Naive thymus-derived CD8-positive, alpha-beta T cell (primary cell): ENCODE data around the gene SLC22A1. TPM values are rescaled to one million over a fixed set of nuclear protein-coding genes. Genes with fewer than 3 reads are reported as not detected.

ENCODE experiments used
- ATAC-seq, 2 donors: fragments of 150-1000 bp; cut with Tn5 transposase in 1 of 2; sonication (Bioruptor Pico), chemical (Tn5 transposase) in 1 of 2; 1 replicate in 1 of 2; 2 replicates in 1 of 2; pipeline ENCODE4 v1.10.0; 2021; ENCODE audit warnings: mild to moderate bottlenecking in 2 of 2, moderate library complexity in 2 of 2
- POLR2A ChIA-PET: fragments of 350-600 bp; sonication (Branson Sonifier 250); formaldehyde crosslinking; loops from one replicate; lab custom pipeline; 2021; ENCODE audit warnings: antibody characterized with exemption; lab: Charles Lee
- DNase-seq, 10 donors: peaks; one replicate each; pipeline versions ENCODE4 v3.0.0 to v3.0.0-alpha.2; 2020 to 2022
- H3K27ac Mint-ChIP-seq, 10 donors: one replicate each; pipeline ENCODE4 v1.8.0; 2020 to 2022; ENCODE audit warnings: mild to moderate bottlenecking in 10 of 10, mixed read lengths in 10 of 10, moderate library complexity in 4 of 10, inconsistent platforms in 1 of 10
- H3K27me3 Mint-ChIP-seq, 5 donors: one replicate each; pipeline ENCODE4 v1.8.0; 2021 to 2022; ENCODE audit warnings: mixed read lengths in 5 of 5
- H3K36me3 Mint-ChIP-seq, 3 donors: one replicate each; pipeline ENCODE4 v1.8.0; 2020 to 2022; ENCODE audit warnings: mixed read lengths in 3 of 3, mild to moderate bottlenecking in 2 of 3, inconsistent platforms in 1 of 3
- H3K4me1 Mint-ChIP-seq, 4 donors: one replicate each; pipeline ENCODE4 v1.8.0; 2021 to 2022; ENCODE audit warnings: mixed read lengths in 4 of 4
- H3K4me3 Mint-ChIP-seq, 10 donors: one replicate each; pipeline ENCODE4 v1.8.0; 2020 to 2022; ENCODE audit warnings: mild to moderate bottlenecking in 10 of 10, mixed read lengths in 10 of 10, moderate library complexity in 6 of 10, inconsistent platforms in 1 of 10
- H3K9me3 Mint-ChIP-seq, 9 donors: one replicate each; pipeline ENCODE4 v1.8.0; 2020 to 2022; ENCODE audit warnings: mixed read lengths in 9 of 9, mild to moderate bottlenecking in 3 of 9, inconsistent platforms in 1 of 9, moderate library complexity in 1 of 9
- polyA plus RNA-seq, 3 donors: library from polyadenylated mRNA; unstranded; fragments of 300-500 nt; fragmentation: Illumina TruSeq; gene quantifications; one replicate each; pipeline ENCODE4 v1.2.3, GENCODE V29; 2021
- total RNA-seq, 8 experiments: library from RNA in 2 of 8; stranded (reverse) in 2 of 8; gene quantifications; one replicate each; pipeline ENCODE4 v1.2.3 and lab custom pipeline; 2021 to 2026

Gene SLC22A1
- total and polyA plus RNA-seq, 5 experiments from 2014 or later, result 0.18 to 2.3 (median 1.5) TPM; not detected in 2

DNA sequence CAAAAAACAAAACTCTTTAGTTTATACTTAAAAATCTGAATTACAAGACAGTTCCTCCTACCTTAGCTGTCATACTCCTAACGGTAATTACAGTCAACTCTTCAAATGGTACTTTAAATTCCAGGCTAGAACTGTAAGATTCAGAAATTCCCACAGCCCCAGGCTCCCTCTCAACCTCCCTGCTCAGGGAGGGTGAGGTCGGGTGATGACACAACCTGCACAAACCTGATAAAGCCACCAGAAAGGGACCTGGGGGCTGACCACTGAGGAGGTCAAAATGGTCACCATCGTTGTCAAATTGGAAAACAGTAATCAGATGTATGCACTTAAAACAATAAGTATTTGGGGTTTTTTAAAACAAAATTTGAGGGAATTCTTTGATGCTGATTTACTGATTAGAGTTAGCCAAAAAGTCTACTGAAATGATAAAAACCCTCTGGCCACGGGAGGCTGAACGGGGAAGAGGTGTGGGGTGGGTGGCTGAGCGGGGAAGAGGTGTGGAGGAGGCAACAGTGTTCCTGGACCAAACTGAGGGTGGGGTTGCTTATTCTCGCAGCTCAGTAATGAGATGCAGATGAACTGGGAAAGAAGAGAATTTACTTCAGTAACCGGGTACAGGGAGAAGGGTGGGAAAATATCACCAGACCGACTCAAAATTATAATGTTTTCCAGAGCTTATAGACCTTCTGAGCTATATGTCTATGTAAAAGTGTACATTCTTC lies 52.4 kb downstream of the SLC22A1 start:
- no peaks in the 10 kb centered on the region for H3K4me1 Mint-ChIP-seq
- peaks cover 0 to 5% (median 0%) of the 10 kb centered on the region in 9 donors for H3K9me3 Mint-ChIP-seq
- H3K36me3 Mint-ChIP-seq, result no peaks in the 10 kb centered on the region
- ATAC-seq (no peak), DNase-seq (no peak)
- POLR2A ChIA-PET, result no interaction called here
- H3K27ac Mint-ChIP-seq, result no peak overlapping the region
- no peak overlapping the region for H3K4me3 Mint-ChIP-seq
- H3K27me3 Mint-ChIP-seq, result peaks cover 6 to 31% (median 18%) of the 10 kb centered on the region in 5 donors

DNA sequence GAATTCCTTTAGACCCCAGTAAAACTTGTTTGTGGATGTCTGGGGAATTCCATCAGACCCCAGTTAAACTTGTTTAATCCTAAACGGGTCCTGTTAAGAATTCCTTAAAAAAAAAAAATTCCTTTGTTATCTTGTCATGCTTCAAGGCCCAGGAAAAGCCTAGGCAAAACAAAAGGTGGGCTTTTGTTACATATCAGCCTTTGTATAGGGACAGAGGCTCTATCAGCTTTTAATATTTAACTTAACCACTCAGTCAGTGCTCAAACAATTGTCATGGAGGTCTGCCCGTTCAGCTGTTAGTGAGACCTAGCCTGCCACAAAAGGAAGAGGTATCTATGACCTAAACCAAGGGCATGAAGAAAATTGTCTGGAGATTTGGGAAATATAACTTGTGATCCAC lies 53.1 kb downstream of the SLC22A1 start:
- no peak for DNase-seq
- Mint-ChIP-seq H3K27ac (no peak overlapping the region), H3K4me1 (no peaks in the 10 kb centered on the region), H3K4me3 (no peak overlapping the region), H3K27me3 (peaks cover 6 to 31% (median 18%) of the 10 kb centered on the region in 5 donors), H3K36me3 (no peaks in the 10 kb centered on the region), H3K9me3 (peaks cover 0 to 5% (median 0%) of the 10 kb centered on the region in 9 donors)
- no peak for ATAC-seq
- POLR2A ChIA-PET, result no interaction called here

DNA sequence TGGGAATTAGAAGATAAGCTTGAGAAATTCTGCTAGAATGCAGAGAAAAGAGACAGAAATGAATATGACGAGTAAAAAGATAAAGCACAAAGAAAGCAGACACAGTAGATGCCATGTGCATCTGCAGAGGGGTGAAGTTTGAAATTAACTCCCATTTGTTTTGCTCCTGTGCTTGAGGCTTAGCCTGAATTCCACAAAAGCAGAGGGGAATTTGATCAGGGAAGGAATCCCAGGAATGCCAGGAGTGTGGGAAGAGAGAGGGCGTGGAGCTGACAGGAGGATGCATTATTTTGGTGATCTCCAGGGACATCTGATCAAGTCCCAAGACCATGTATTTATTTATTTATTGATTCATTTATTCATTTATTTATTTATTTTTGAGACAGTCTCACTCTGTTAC lies 55.6 kb downstream of the SLC22A1 start:
- Mint-ChIP-seq H3K4me3 (no peak overlapping the region), H3K27ac (no peak overlapping the region), H3K36me3 (no peaks in the 10 kb centered on the region), H3K4me1 (no peaks in the 10 kb centered on the region), H3K9me3 (peaks cover 0 to 2% (median 0%) of the 10 kb centered on the region in 9 donors), H3K27me3 (peaks cover 4 to 28% (median 13%) of the 10 kb centered on the region in 5 donors)
- ATAC-seq, result no peak
- DNase-seq, result no peak
- POLR2A ChIA-PET, result no interaction called here

DNA sequence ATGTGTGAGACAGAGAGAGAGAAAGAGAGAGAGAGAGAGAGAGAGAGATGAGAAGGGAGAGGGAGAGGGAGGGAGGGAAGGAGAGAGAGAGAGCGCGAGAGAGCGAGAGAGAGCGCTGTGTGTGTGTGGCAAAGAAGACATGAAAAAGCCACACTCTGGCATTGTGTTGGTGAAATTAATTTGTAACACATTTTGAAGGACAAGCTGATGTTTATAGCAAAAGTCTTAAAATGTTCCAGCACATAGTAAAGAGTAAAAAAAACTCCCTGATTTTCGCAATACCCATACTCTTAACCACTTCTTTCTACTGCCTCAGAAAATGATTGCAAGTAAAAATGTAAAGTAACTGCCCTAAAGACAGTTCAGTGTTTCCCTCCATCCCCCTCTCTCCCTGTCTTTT lies 56.7 kb downstream of the SLC22A1 start:
- Mint-ChIP-seq H3K36me3 (no peaks in the 10 kb centered on the region), H3K4me3 (no peak overlapping the region), H3K4me1 (no peaks in the 10 kb centered on the region), H3K27ac (no peak overlapping the region), H3K9me3 (peaks cover 0 to 2% (median 0%) of the 10 kb centered on the region in 9 donors), H3K27me3 (peaks cover 3 to 24% (median 15%) of the 10 kb centered on the region in 5 donors)
- ATAC-seq (no peak), DNase-seq (no peak)
- POLR2A ChIA-PET, result no interaction called here

DNA sequence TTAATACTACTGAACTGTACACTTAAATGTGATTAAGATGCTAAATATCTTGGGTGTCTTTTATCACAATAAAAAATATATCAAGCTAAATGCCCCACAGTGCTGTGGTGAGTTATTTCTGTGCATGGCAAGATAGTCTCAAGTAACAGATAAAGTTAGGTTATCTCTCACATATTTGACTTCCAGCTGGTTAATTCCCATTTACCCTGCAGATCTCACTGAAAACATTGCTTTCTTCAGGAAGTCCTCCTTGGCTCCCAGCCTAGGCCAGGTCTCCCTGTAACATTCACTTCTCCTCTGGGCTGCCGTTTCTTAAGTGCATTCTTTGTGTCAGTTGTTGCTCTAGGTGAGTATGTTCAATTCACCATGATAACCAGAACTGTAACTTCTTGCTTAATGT lies 59.1 kb downstream of the SLC22A1 start:
- H3K27ac Mint-ChIP-seq, result no peak overlapping the region
- H3K27me3 Mint-ChIP-seq, result peaks cover 12 to 33% (median 18%) of the 10 kb centered on the region in 5 donors
- H3K9me3 Mint-ChIP-seq, result peaks cover 0 to 11% (median under 1%) of the 10 kb centered on the region in 9 donors
- peaks cover 0 to under 1% (median 0%) of the 10 kb centered on the region in 3 donors for H3K36me3 Mint-ChIP-seq
- DNase-seq, result no peak
- H3K4me3 Mint-ChIP-seq, result no peak overlapping the region
- POLR2A ChIA-PET, result no interaction called here
- no peak for ATAC-seq
- no peaks in the 10 kb centered on the region for H3K4me1 Mint-ChIP-seq

DNA sequence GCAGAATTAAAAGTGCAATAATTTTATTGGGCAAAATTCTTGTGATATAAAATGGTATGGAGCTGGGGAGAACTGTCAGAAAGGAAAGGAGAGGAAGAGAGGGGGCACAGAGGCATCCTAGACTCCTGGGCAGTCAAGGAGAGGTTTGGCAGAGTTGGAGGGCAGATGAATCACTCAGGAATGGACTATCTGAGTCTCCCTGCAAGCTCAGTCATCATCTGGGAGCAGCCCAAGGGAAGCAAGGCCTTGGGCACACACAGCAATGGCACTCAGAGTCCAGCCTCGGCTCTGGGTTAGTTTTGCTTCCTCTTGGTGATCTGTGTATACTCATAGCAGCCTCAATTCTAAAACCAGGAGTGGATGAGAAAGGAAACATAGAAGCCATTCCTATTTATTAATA lies 67.2 kb downstream of the SLC22A1 start:
- DNase-seq (no peak), ATAC-seq (no peak)
- Mint-ChIP-seq H3K4me3 (no peak overlapping the region), H3K9me3 (peaks cover 11 to 50% (median 27%) of the 10 kb centered on the region in 9 donors), H3K36me3 (peaks cover 5 to 21% (median 6%) of the 10 kb centered on the region in 3 donors), H3K4me1 (no peaks in the 10 kb centered on the region), H3K27me3 (peaks cover 5 to 17% (median 10%) of the 10 kb centered on the region in 5 donors), H3K27ac (no peak overlapping the region)
- POLR2A ChIA-PET, result no interaction called here

DNA sequence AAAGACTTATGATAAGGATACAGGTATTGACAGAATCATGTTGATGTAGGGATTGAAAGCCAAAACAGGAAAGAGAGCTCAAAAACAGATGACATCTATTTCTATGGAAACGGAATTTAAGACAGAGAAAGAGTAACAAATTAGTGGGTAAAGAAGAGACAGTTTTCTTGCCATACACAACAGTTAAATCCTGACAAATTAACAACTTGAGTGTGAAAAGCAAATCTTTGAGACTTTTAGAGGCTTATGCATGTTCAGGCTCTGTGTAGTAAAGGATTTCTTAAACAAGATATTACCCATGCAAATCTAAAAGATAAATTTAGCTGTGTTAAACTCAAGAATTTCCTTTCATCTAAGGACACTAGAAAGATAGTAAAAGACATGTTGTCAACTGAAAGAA lies 68.5 kb downstream of the SLC22A1 start:
- Mint-ChIP-seq H3K27me3 (peaks cover 0 to 8% (median 5%) of the 10 kb centered on the region in 5 donors), H3K4me3 (no peak overlapping the region), H3K36me3 (peaks cover 5 to 32% (median 9%) of the 10 kb centered on the region in 3 donors), H3K4me1 (no peaks in the 10 kb centered on the region), H3K27ac (no peak overlapping the region), H3K9me3 (peaks cover 18 to 63% (median 33%) of the 10 kb centered on the region in 9 donors)
- POLR2A ChIA-PET, result no interaction called here
- ATAC-seq (no peak), DNase-seq (no peak)

DNA sequence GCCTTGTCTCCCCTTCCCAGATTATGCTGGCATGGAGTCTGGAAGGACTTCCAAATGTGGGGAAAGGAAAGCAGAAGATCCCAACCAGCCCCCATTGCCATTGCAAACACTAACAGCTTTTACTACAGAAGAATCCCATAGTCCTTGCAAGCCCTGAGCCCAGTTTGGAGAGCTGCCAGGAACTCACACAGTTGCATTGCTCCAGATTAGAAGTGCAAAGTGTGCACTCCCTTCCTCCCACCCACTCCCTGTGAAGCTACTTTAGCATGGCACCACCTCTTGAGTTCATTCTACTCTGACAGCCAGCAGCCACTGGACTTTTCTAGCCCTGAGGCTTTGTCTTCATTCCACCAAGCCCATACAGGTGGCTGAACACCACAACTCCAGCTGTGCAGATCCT lies 69.4 kb downstream of the SLC22A1 start:
- Mint-ChIP-seq H3K4me3 (no peak overlapping the region), H3K36me3 (peaks cover 3 to 37% (median 11%) of the 10 kb centered on the region in 3 donors), H3K4me1 (no peaks in the 10 kb centered on the region), H3K9me3 (peaks cover 18 to 68% (median 33%) of the 10 kb centered on the region in 9 donors), H3K27ac (no peak overlapping the region), H3K27me3 (peaks cover 0 to 8% (median 5%) of the 10 kb centered on the region in 5 donors)
- POLR2A ChIA-PET, result no interaction called here
- DNase-seq (no peak), ATAC-seq (no peak)

DNA sequence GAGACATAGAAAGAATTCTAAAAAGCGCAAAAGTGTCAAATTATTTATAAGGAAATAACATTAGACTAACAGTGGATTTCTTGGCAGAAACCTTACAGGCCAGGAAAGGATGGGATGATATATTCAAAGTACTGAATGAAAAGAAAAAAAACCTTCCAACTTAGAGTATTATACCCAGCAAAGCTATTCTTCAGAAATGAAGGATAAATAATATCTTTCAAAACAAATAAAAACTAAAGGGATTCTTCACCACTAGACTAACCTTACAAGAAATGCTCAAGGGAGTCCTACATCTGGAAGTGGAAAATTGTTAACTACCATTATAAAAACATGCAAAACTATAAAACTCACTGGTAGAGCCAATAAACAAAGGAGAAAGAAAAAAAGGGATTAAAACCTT lies 71.2 kb downstream of the SLC22A1 start:
- ATAC-seq (no peak), DNase-seq (no peak)
- peaks cover 20 to 76% (median 41%) of the 10 kb centered on the region in 9 donors for H3K9me3 Mint-ChIP-seq
- peaks cover 3 to 45% (median 13%) of the 10 kb centered on the region in 3 donors for H3K36me3 Mint-ChIP-seq
- H3K4me3 Mint-ChIP-seq, result no peak overlapping the region
- POLR2A ChIA-PET, result no interaction called here
- peaks cover 0 to 14% (median 5%) of the 10 kb centered on the region in 5 donors for H3K27me3 Mint-ChIP-seq
- H3K4me1 Mint-ChIP-seq, result no peaks in the 10 kb centered on the region
- H3K27ac Mint-ChIP-seq, result no peak overlapping the region

DNA sequence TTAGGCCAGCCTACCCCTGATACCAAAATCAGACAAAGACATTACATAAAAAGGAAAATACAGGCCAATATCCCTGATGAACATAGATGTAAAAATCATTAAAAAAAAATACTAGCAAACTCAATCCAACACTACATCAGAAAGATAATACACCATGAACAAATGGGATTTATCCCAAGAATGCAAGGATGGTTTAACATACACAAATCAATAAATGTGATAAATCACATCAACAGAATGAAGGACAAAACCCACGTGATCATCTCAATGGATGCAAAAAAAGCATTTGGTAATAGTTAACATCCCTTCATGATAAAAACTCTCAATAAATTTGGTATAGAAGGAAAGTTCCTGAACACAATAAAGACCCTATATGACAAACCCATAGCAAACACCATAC lies 73.2 kb downstream of the SLC22A1 start:
- H3K36me3 Mint-ChIP-seq, result peaks cover 3 to 45% (median 13%) of the 10 kb centered on the region in 3 donors
- H3K27ac Mint-ChIP-seq, result no peak overlapping the region
- H3K27me3 Mint-ChIP-seq, result peaks cover 0 to 14% (median 2%) of the 10 kb centered on the region in 5 donors
- no peak overlapping the region for H3K4me3 Mint-ChIP-seq
- POLR2A ChIA-PET, result no interaction called here
- H3K9me3 Mint-ChIP-seq, result peaks cover 20 to 74% (median 39%) of the 10 kb centered on the region in 9 donors
- DNase-seq (no peak), ATAC-seq (no peak)
- no peaks in the 10 kb centered on the region for H3K4me1 Mint-ChIP-seq

DNA sequence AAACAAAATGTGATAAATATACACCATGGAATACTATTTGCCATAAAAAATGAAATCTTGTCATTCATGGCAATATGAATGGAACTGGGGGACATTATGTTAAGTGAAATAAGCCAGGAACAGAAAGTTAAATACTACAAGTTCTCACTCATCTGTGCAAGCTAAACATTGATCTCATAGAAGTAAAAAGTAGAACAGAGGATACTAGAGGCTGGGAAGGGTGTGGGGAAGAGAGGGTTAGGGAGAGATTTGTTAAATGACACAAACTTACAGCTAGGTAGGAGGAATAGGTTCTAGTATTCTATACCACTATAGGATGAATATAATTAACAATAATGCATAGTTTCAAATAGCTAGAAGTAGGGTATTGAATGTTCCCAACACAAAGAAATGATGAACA lies 76.0 kb downstream of the SLC22A1 start:
- DNase-seq, result no peak
- ATAC-seq, result no peak

DNA sequence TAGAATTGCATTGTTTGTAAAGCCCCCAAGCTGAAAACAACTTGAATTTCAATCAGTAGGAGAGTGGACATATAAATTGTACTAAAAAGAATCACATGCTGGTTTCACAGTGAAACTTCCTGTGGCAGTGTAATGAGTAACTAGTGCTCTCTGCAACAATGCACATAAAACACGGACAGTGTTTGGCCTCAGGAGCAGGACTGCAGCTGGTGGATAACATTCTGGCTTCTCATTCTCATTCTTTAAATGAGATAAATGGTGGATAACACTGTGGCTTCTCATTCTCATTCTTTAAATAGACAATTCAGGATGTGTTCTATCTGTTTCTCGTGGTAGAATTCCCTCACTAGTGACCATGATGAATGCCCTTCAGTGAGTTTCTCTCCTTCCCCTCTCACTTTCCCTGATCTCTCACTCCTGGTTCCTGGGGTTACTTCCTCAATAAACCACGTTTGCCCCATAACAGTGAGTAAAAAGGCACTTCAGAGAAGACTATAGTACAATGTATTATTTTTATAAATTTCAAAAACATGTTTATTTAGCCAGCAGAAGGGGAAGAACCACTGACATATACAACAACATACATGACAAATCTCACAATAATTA lies 77.1 kb downstream of the SLC22A1 start:
- POLR2A ChIA-PET, result no interaction called here
- Mint-ChIP-seq H3K36me3 (peaks cover 0 to 24% (median 6%) of the 10 kb centered on the region in 3 donors), H3K4me3 (no peak overlapping the region), H3K4me1 (no peaks in the 10 kb centered on the region), H3K27ac (no peak overlapping the region), H3K9me3 (peaks cover 10 to 38% (median 19%) of the 10 kb centered on the region in 9 donors), H3K27me3 (peaks cover 13 to 27% (median 15%) of the 10 kb centered on the region in 5 donors)
- ATAC-seq (no peak), DNase-seq (no peak)

More for the DNA sequence above, 76.0 kb downstream of the SLC22A1 start:
- H3K4me3 Mint-ChIP-seq, result no peak overlapping the region
- POLR2A ChIA-PET, result no interaction called here
- H3K9me3 Mint-ChIP-seq, result peaks cover 15 to 48% (median 29%) of the 10 kb centered on the region in 9 donors
- H3K27ac Mint-ChIP-seq, result no peak overlapping the region
- peaks cover 13 to 27% (median 15%) of the 10 kb centered on the region in 5 donors for H3K27me3 Mint-ChIP-seq
- H3K4me1 Mint-ChIP-seq, result no peaks in the 10 kb centered on the region
- H3K36me3 Mint-ChIP-seq, result peaks cover 0 to 32% (median 9%) of the 10 kb centered on the region in 3 donors

DNA sequence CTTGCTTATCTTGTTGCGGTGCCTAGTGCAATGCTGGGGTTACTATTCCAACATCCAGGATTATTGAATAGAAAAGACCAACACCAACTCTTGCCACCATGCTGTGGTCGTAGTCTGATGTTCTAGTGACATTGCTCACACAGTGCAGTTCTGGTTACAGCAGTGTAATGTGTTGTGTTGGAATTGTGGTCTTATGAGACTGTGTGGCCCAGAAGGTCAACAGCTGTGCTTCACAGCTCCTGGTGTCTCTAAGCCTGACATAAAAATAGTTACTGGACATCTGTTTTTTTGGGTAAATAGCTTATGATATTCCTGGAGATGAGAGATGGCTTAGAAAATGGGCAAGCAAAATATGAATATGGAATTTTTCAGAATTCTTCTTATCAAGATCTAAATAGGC lies 79.4 kb downstream of the SLC22A1 start:
- peaks cover 5 to 17% (median 14%) of the 10 kb centered on the region in 9 donors for H3K9me3 Mint-ChIP-seq
- no peak overlapping the region for H3K4me3 Mint-ChIP-seq
- no peak for DNase-seq
- H3K4me1 Mint-ChIP-seq, result no peaks in the 10 kb centered on the region
- H3K27me3 Mint-ChIP-seq, result peaks cover 16 to 27% (median 22%) of the 10 kb centered on the region in 5 donors
- POLR2A ChIA-PET, result no interaction called here
- H3K27ac Mint-ChIP-seq, result no peak overlapping the region
- ATAC-seq, result no peak
- H3K36me3 Mint-ChIP-seq, result peaks cover 0 to 8% (median under 1%) of the 10 kb centered on the region in 3 donors
